ENCODE data around the gene IGSF3.

- TF ChIP-seq CTCF (IDR thresholded peaks at IDR 0.05) (no peak), EP300 (IDR thresholded peaks at IDR 0.05) (no peak)
These were observed 23.4 kb upstream of the IGSF3 start for GRCh38 chr1:116690849-116691406.
